IMR-90 (cell line): Measurements from ENCODE around the gene UQCRC1. TPM values are rescaled to one million over a fixed set of nuclear protein-coding genes. Genes with fewer than 3 reads are reported as not detected.

Source experiments
- ATAC-seq: fragments of 200-7000 bp; cut with Tn5 transposase; 2 replicates; pipeline ENCODE4 v1.9.1; 2020; ENCODE audit warnings: low read depth, mild to moderate bottlenecking, moderate library complexity
- BruUV-seq: library from RNA; stranded (reverse); fragments of 400-500 nt; replicated peaks from 2 replicates; lab custom pipeline; 2021; lab: Mats Ljungman, UMichigan
- CTCF ChIA-PET: fragments of 300-600 bp; formaldehyde crosslinking; extraction: SDS; loops from one replicate; lab custom pipeline; 2021; ENCODE audit warnings: antibody characterized with exemption; lab: Yijun Ruan, JAX
- POLR2A ChIA-PET: fragments of 300-600 bp; sonication (Branson Sonifier 250); formaldehyde crosslinking; loops from one replicate; lab custom pipeline; 2022; ENCODE audit warnings: antibody characterized with exemption; ENCODE audit not compliant: unreplicated experiment; lab: Charles Lee
- DNase-seq: peaks from one replicate; pipeline ENCODE4 v3.0.0; 2013
- H2AFZ ChIP-seq: replicated peaks from 2 replicates; pipeline ENCODE3; 2013; ENCODE audit warnings: low read length, mild to moderate bottlenecking; ENCODE audit not compliant: poor library complexity
- H2AK5ac ChIP-seq: 2 replicates; pipeline ENCODE4 v1.6.1; 2013; ENCODE audit warnings: low read depth, low read length, inconsistent platforms
- H2AK9ac ChIP-seq: replicated peaks from 2 replicates; pipeline ENCODE3; 2013; ENCODE audit warnings: mild to moderate bottlenecking, low read depth, low read length, moderate library complexity; ENCODE audit not compliant: poor library complexity
- H2BK120ac ChIP-seq: 2 replicates; pipeline ENCODE4 v1.6.1; 2013; ENCODE audit warnings: low read depth, low read length, inconsistent platforms
- H2BK15ac ChIP-seq: 3 replicates; pipeline ENCODE4 v1.6.1; 2013; ENCODE audit warnings: low read depth, low read length, inconsistent platforms
- H2BK20ac ChIP-seq: 2 replicates; pipeline ENCODE4 v1.6.1; 2013; ENCODE audit warnings: low read depth, mild to moderate bottlenecking, inconsistent platforms, low read length, moderate library complexity
- H2BK5ac ChIP-seq: 2 replicates; pipeline ENCODE4 v1.6.1; 2013; ENCODE audit warnings: mild to moderate bottlenecking, low read depth, low read length, inconsistent platforms; ENCODE audit not compliant: poor library complexity, severe bottlenecking
- H3K14ac ChIP-seq: replicated peaks from 2 replicates; pipeline ENCODE4 v1.6.1; 2013; ENCODE audit warnings: low read depth, low read length, inconsistent platforms
- H3K18ac ChIP-seq: 2 replicates; pipeline ENCODE4 v1.6.1; 2013; ENCODE audit warnings: low read depth, low read length, control low read depth
- H3K23ac ChIP-seq: 2 replicates; pipeline ENCODE4 v1.6.1; 2013; ENCODE audit warnings: low read depth, low read length, inconsistent platforms
- H3K27ac ChIP-seq: 2 replicates; pipeline ENCODE4 v1.5.1; 2013; ENCODE audit warnings: mild to moderate bottlenecking, control low read depth, low read length; ENCODE audit not compliant: insufficient read depth
- H3K27me3 ChIP-seq: 2 replicates; pipeline ENCODE4 v1.6.1; 2013; ENCODE audit warnings: low read length; ENCODE audit not compliant: control insufficient read depth, insufficient read depth
- H3K36me3 ChIP-seq: 2 replicates; pipeline ENCODE4 v1.6.1; 2013; ENCODE audit warnings: low read length, mixed read lengths; ENCODE audit not compliant: control insufficient read depth, insufficient read depth
- H3K4ac ChIP-seq: 2 replicates; pipeline ENCODE4 v1.6.1; 2013; ENCODE audit warnings: low read depth, low read length, inconsistent platforms
- H3K4me1 ChIP-seq: 2 replicates; pipeline ENCODE4 v1.6.1; 2013; ENCODE audit warnings: low read length, mixed read lengths; ENCODE audit not compliant: control insufficient read depth, insufficient read depth
- H3K4me2 ChIP-seq: 2 replicates; pipeline ENCODE4 v1.6.1; 2013; ENCODE audit warnings: low read depth, mild to moderate bottlenecking, control low read depth, low read length, moderate library complexity
- H3K4me3 ChIP-seq: 2 replicates; pipeline ENCODE4 v1.5.1; 2013; ENCODE audit warnings: low read depth, mild to moderate bottlenecking, control low read depth, low read length, moderate library complexity; ENCODE audit not compliant: insufficient read depth
- H3K56ac ChIP-seq: 2 replicates; pipeline ENCODE4 v1.6.1; 2013; ENCODE audit warnings: low read length, inconsistent platforms; ENCODE audit not compliant: insufficient read depth; ENCODE audit errors: extremely low read depth
- H3K79me1 ChIP-seq, 2 experiments: 2 replicates each; pipeline ENCODE4 v1.6.1; 2013; ENCODE audit warnings: low read length in 2 of 2, inconsistent platforms in 1 of 2, low read depth in 1 of 2
- H3K9ac ChIP-seq: 2 replicates; pipeline ENCODE4 v1.6.1; 2013; ENCODE audit warnings: low read depth, low read length, control low read depth
- H3K9me1 ChIP-seq: 2 replicates; pipeline ENCODE4 v1.6.1; 2013; ENCODE audit warnings: low read length, inconsistent platforms; ENCODE audit not compliant: insufficient read depth
- H3K9me3 ChIP-seq: 2 replicates; pipeline ENCODE4 v1.6.1; 2013; ENCODE audit warnings: low read length; ENCODE audit not compliant: control insufficient read depth, insufficient read depth
- H4K20me1 ChIP-seq: 2 replicates; pipeline ENCODE4 v1.6.1; 2013; ENCODE audit warnings: low read length, inconsistent platforms; ENCODE audit not compliant: insufficient read depth
- H4K5ac ChIP-seq: 2 replicates; pipeline ENCODE4 v1.6.1; 2013; ENCODE audit warnings: mild to moderate bottlenecking, low read depth, low read length, control low read depth
- H4K8ac ChIP-seq, 2 experiments: 2 replicates each; pipeline ENCODE4 v1.6.1; 2013; ENCODE audit warnings: low read depth in 2 of 2, low read length in 2 of 2, control low read depth in 1 of 2, inconsistent platforms in 1 of 2
- H4K91ac ChIP-seq: 2 replicates; pipeline ENCODE4 v1.6.1; 2013; ENCODE audit warnings: low read depth, low read length, inconsistent platforms; ENCODE audit not compliant: insufficient read depth
- BHLHE40 ChIP-seq: fragments of 150-350 bp; IDR thresholded peaks from 2 replicates; pipeline ENCODE4 v1.6.1; 2016; ENCODE audit warnings: mild to moderate bottlenecking, low read depth, low read length
- CEBPB ChIP-seq: IDR thresholded peaks from 2 replicates; pipeline ENCODE4 v1.6.1; 2012; ENCODE audit warnings: low read depth, low read length, improper control_type of control experiment
- CHD1 ChIP-seq: IDR thresholded peaks from 2 replicates; pipeline ENCODE4 v1.6.1; 2012; ENCODE audit warnings: low read depth, low read length, improper control_type of control experiment
- FOS ChIP-seq: fragments of 150-350 bp; IDR thresholded peaks from 2 replicates; pipeline ENCODE4 v1.6.1; 2016; ENCODE audit warnings: low read depth, low read length
- MAFK ChIP-seq: IDR thresholded peaks from 2 replicates; pipeline ENCODE4 v1.6.1; 2012; ENCODE audit warnings: low read depth, low read length, improper control_type of control experiment
- MAZ ChIP-seq: IDR thresholded peaks from 2 replicates; pipeline ENCODE4 v1.6.1; 2012; ENCODE audit warnings: low read depth, mild to moderate bottlenecking, low read length, improper control_type of control experiment, moderate library complexity, borderline replicate concordance
- MXI1 ChIP-seq: IDR thresholded peaks from 2 replicates; pipeline ENCODE4 v1.6.1; 2012; ENCODE audit warnings: low read depth, mild to moderate bottlenecking, low read length, moderate library complexity, borderline replicate concordance
- NFE2L2 ChIP-seq: fragments of 150-350 bp; IDR thresholded peaks from 2 replicates; pipeline ENCODE4 v1.6.1; 2016; ENCODE audit warnings: low read depth, mild to moderate bottlenecking, low read length
- POLR2A ChIP-seq: IDR thresholded peaks from 2 replicates; pipeline ENCODE4 v1.6.1; 2012; ENCODE audit warnings: mild to moderate bottlenecking, low read depth, low read length
- RAD21 ChIP-seq: IDR thresholded peaks from 2 replicates; pipeline ENCODE4 v1.6.1; 2012; ENCODE audit warnings: low read length, improper control_type of control experiment
- RCOR1 ChIP-seq: IDR thresholded peaks from 2 replicates; pipeline ENCODE4 v1.6.1; 2012; ENCODE audit warnings: mild to moderate bottlenecking, low read length, improper control_type of control experiment; ENCODE audit not compliant: insufficient replicate concordance
- RFX5 ChIP-seq: IDR thresholded peaks from 2 replicates; pipeline ENCODE4 v1.8.0; 2012; ENCODE audit warnings: low read depth, mild to moderate bottlenecking, low read length, moderate library complexity
- SMC3 ChIP-seq: fragments of 150-350 bp; IDR thresholded peaks from 2 replicates; pipeline ENCODE4 v1.6.1; 2016; ENCODE audit warnings: low read depth, mild to moderate bottlenecking, antibody characterized with exemption, low read length, moderate library complexity
- WGBS, 2 experiments: methylation state at CpG; one replicate each; pipeline versions ENCODE4 v1.1.5 to v1.1.7; 2013; ENCODE audit warnings: missing lambda C conversion rate in 2 of 2; ENCODE audit not compliant: insufficient read length in 1 of 2; ENCODE audit errors: extremely low coverage in 2 of 2; 5-methylcytosine and 5-hydroxymethylcytosine counted together
- dilution Hi-C: fragments of 300-500 bp; cut with HindIII; formaldehyde crosslinking; loops from one replicate; pipeline ENCODE4 v1.14.3; 2018; ENCODE audit warnings: low sequenced_read_pairs; ENCODE audit not compliant: unreplicated experiment
- in situ Hi-C: fragments of 300-500 bp; cut with MboI; formaldehyde crosslinking; loops from 3 replicates; pipeline ENCODE4 v1.14.3; 2019; ENCODE audit warnings: low sequenced_read_pairs, inconsistent platforms, mixed read lengths
- intact Hi-C: fragments of 100-400 bp; cut with micrococcal nuclease; formaldehyde crosslinking; loops from 2 replicates; pipeline ENCODE4 v1.10.0; 2022
- polyA plus RNA-seq, 3 experiments: library from polyadenylated mRNA; depleted of rRNA; stranded (reverse); fragments of >200 nt; gene quantifications; 2 replicates each; pipeline ENCODE4 v1.2.3, GENCODE V29; 2012; ENCODE audit warnings: low replicate concordance in 1 of 3
- total RNA-seq: library from RNA; depleted of rRNA; stranded (reverse); fragments of >200 nt; gene quantifications from 2 replicates; pipeline ENCODE4 v1.2.3, GENCODE V29; 2012
- TF ChIP-seq, protein P1 (sequence below): fragments of 150-350 bp; IDR thresholded peaks from 2 replicates; pipeline ENCODE4 v1.6.1; 2016; ENCODE audit warnings: low read depth, mild to moderate bottlenecking, low read length, moderate library complexity, borderline replicate concordance
- TF ChIP-seq, protein P2 (sequence below): fragments of 150-350 bp; IDR thresholded peaks from 2 replicates; pipeline ENCODE4 v1.6.1; 2017; ENCODE audit warnings: mild to moderate bottlenecking, antibody characterized with exemption, low read length, low read depth
- TF ChIP-seq, protein P3 (sequence below): conservative IDR thresholded peaks from 2 replicates; pipeline ENCODE4 v1.5.1; 2012; ENCODE audit warnings: mild to moderate bottlenecking, low read depth, low read length, improper control_type of control experiment

UQCRC1 gene
- total and polyA plus RNA-seq, 2 of the 4 experiments (the other 2 are of a cell fraction), result 474 to 1,365 TPM

DNA sequence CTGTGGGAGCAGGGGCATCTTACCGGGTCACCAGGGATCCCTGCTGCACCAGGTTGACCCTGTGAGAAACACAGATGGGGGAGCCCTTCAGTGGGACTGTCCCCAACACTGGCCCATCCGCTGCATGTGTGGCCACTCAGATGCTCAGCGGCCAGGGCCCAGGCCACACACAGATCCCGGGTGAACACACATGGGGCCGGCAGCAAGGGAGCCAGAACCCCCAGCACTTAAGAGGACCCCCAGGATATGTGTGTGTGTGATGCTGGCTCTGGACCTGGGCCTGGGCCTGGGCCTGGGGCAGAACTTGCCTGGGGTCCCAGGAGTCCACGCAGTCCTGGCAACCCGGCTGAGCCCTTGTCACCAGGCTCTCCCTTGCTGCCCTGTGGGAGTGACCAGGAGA lies 41.0 kb downstream of the UQCRC1 start:
- Histone ChIP-seq H3K14ac (no peak overlapping the region), H3K18ac (no peak overlapping the region), H4K8ac (no peak overlapping the region), H2BK15ac (no peak overlapping the region), H2BK20ac (no peak overlapping the region), H4K91ac (no peak overlapping the region), H2BK5ac (no peak overlapping the region), H3K23ac (no peak overlapping the region), H4K5ac (no peak overlapping the region), H4K20me1 (peaks cover 6% of the 10 kb centered on the region; the same call in 1 of the 2 replicates), H3K79me1 (peaks cover 0 to 34% of the 10 kb centered on the region in 2 experiments; a peak in 2 of 4 replicates), H3K56ac (no peak overlapping the region), H3K9me1 (peaks cover 26% of the 10 kb centered on the region), H2AK9ac (no peak overlapping the region), H3K27ac (no peak overlapping the region), H2AFZ (peak overlapping the region; percentile 21), H2BK120ac (no peak overlapping the region), H2AK5ac (no peak overlapping the region), H3K9ac (no peak overlapping the region), H3K4me3 (no peak overlapping the region), H3K4me2 (no peak overlapping the region), H3K4ac (no peak overlapping the region), H3K4me1 (peaks cover 18% of the 10 kb centered on the region), H3K9me3 (no peaks in the 10 kb centered on the region), H3K27me3 (no peaks in the 10 kb centered on the region), H3K36me3 (peaks cover 65% of the 10 kb centered on the region)
- CTCF ChIA-PET, result no interaction called here
- BruUV-seq, result no TSS peak
- intact Hi-C loops (no loop called here), in situ Hi-C loops (no loop called here), dilution Hi-C loops (no loop called here)
- POLR2A ChIA-PET, result no interaction called here
- TF ChIP-seq RFX5 (no peak), MXI1 (no peak), FOS (no peak), RCOR1 (no peak), RAD21 (no peak), NFE2L2 (no peak), CEBPB (no peak), SMC3 (no peak), BHLHE40 (no peak), MAZ (no peak), POLR2A (no peak), CHD1 (no peak), MAFK (no peak)
- TF ChIP-seq, protein P1, sequence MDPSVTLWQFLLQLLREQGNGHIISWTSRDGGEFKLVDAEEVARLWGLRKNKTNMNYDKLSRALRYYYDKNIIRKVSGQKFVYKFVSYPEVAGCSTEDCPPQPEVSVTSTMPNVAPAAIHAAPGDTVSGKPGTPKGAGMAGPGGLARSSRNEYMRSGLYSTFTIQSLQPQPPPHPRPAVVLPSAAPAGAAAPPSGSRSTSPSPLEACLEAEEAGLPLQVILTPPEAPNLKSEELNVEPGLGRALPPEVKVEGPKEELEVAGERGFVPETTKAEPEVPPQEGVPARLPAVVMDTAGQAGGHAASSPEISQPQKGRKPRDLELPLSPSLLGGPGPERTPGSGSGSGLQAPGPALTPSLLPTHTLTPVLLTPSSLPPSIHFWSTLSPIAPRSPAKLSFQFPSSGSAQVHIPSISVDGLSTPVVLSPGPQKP, result no peak
- TF ChIP-seq, protein P2, sequence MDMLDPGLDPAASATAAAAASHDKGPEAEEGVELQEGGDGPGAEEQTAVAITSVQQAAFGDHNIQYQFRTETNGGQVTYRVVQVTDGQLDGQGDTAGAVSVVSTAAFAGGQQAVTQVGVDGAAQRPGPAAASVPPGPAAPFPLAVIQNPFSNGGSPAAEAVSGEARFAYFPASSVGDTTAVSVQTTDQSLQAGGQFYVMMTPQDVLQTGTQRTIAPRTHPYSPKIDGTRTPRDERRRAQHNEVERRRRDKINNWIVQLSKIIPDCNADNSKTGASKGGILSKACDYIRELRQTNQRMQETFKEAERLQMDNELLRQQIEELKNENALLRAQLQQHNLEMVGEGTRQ, result no peak
- TF ChIP-seq, protein P3, sequence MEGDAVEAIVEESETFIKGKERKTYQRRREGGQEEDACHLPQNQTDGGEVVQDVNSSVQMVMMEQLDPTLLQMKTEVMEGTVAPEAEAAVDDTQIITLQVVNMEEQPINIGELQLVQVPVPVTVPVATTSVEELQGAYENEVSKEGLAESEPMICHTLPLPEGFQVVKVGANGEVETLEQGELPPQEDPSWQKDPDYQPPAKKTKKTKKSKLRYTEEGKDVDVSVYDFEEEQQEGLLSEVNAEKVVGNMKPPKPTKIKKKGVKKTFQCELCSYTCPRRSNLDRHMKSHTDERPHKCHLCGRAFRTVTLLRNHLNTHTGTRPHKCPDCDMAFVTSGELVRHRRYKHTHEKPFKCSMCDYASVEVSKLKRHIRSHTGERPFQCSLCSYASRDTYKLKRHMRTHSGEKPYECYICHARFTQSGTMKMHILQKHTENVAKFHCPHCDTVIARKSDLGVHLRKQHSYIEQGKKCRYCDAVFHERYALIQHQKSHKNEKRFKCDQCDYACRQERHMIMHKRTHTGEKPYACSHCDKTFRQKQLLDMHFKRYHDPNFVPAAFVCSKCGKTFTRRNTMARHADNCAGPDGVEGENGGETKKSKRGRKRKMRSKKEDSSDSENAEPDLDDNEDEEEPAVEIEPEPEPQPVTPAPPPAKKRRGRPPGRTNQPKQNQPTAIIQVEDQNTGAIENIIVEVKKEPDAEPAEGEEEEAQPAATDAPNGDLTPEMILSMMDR, result no peak
- DNase-seq, result no peak
- 82% methylated on average over 5 of the region's 7 CpGs; no CpG with 5 or more reads in 1 of the 2 experiments for WGBS, 2 experiments
- ATAC-seq, result no peak
